ENCODE results near the gene SLIT1.

GRCh38 chr10:97096261-97097083 lies 89.3 kb downstream of the SLIT1 start:
- no peak for TF ChIP-seq CTCF (conservative IDR thresholded peaks at IDR 0.05; ENCODE audit: low read length)
- TF ChIP-seq EZH2phosphoT487 (IDR thresholded peaks at IDR 0.05; ENCODE audit: borderline replicate concordance, low read depth, low read length): no peak; the same call in 1 of the 2 replicates
